GM12891 (cell line): ENCODE results near the gene PNISR.

Experiments
- PAX5 ChIP-seq: IDR thresholded peaks from 2 replicates; pipeline ENCODE4 v1.6.1; 2011; ENCODE audit warnings: low read length, moderate library complexity, mild to moderate bottlenecking; ENCODE audit not compliant: insufficient read depth, severe bottlenecking
- POLR2A ChIP-seq: IDR thresholded peaks from 2 replicates; pipeline ENCODE4 v1.6.1; 2011; ENCODE audit warnings: low read depth, low read length, control low read depth
- POLR2AphosphoS5 ChIP-seq: IDR thresholded peaks from 2 replicates; pipeline ENCODE4 v1.6.1; 2011; ENCODE audit warnings: low read depth, low read length, control low read depth
- POU2F2 ChIP-seq: IDR thresholded peaks from 2 replicates; pipeline ENCODE4 v1.6.1; 2011; ENCODE audit warnings: low read depth, mild to moderate bottlenecking, control low read depth, low read length, moderate library complexity
- SPI1 ChIP-seq: IDR thresholded peaks from 2 replicates; pipeline ENCODE4 v1.6.1; 2011; ENCODE audit warnings: low read depth, low read length, control low read depth
- TAF1 ChIP-seq: IDR thresholded peaks from 2 replicates; pipeline ENCODE4 v1.6.1; 2011; ENCODE audit warnings: low read depth, low read length, control low read depth

- TF ChIP-seq POLR2AphosphoS5 (no peak), POU2F2 (no peak), POLR2A (no peak), TAF1 (no peak), SPI1 (no peak), PAX5 (no peak)
Observed at GRCh38 chr6:99467509-99468106, 42.5 kb upstream of the PNISR start.
